Measurements from ENCODE around the gene TCF4. TPM values are rescaled to one million over a fixed set of nuclear protein-coding genes. Genes with fewer than 3 reads are reported as not detected.

The TCF4 gene
- total RNA-seq, 1 donor from 2014 or later = 199 TPM

- Mint-ChIP-seq H3K27me3 (ENCODE audit: unreplicated experiment) (peaks cover 13% of the 10 kb centered on the region), H3K9me3 (ENCODE audit: unreplicated experiment) (peaks cover 12% of the 10 kb centered on the region), H3K27ac (ENCODE audit: unreplicated experiment) (no peak overlapping the region), H3K4me1 (ENCODE audit: low read depth, unreplicated experiment) (peaks cover 55% of the 10 kb centered on the region), H3K4me3 (ENCODE audit: unreplicated experiment) (no peak overlapping the region), H3K36me3 (ENCODE audit: unreplicated experiment) (no peaks in the 10 kb centered on the region)
- no peak for DNase-seq
- no peak for TF ChIP-seq CTCF (IDR thresholded peaks at IDR 0.05; ENCODE audit: partially characterized antibody, unreplicated experiment)
These were observed 160.0 kb downstream of the TCF4 start for GRCh38 chr18:55427951-55428350.

GRCh38 chr18:55425698-55426097 is 162.3 kb downstream of the TCF4 start:
- H3K27me3 Mint-ChIP-seq (ENCODE audit: unreplicated experiment) = peaks cover 13% of the 10 kb centered on the region
- peaks cover 59% of the 10 kb centered on the region for H3K4me1 Mint-ChIP-seq (ENCODE audit: low read depth, unreplicated experiment)
- DNase-seq = no peak
- no peak overlapping the region for H3K4me3 Mint-ChIP-seq (ENCODE audit: unreplicated experiment)
- H3K27ac Mint-ChIP-seq (ENCODE audit: unreplicated experiment) = no peak overlapping the region
- peaks cover 14% of the 10 kb centered on the region for H3K9me3 Mint-ChIP-seq (ENCODE audit: unreplicated experiment)
- no peak for TF ChIP-seq CTCF (IDR thresholded peaks at IDR 0.05; ENCODE audit: partially characterized antibody, unreplicated experiment)
- no peaks in the 10 kb centered on the region for H3K36me3 Mint-ChIP-seq (ENCODE audit: unreplicated experiment)

GRCh38 chr18:55422456-55423180 is 165.4 kb downstream of the TCF4 start:
- H3K9me3 Mint-ChIP-seq (ENCODE audit: unreplicated experiment) = peaks cover 14% of the 10 kb centered on the region
- no peak for TF ChIP-seq CTCF (IDR thresholded peaks at IDR 0.05; ENCODE audit: partially characterized antibody, unreplicated experiment)
- peak; percentile 55 for DNase-seq
- H3K27ac Mint-ChIP-seq (ENCODE audit: unreplicated experiment) = peak overlapping the region; percentile 99
- H3K27me3 Mint-ChIP-seq (ENCODE audit: unreplicated experiment) = peaks cover 13% of the 10 kb centered on the region
- H3K36me3 Mint-ChIP-seq (ENCODE audit: unreplicated experiment) = no peaks in the 10 kb centered on the region
- peak overlapping the region; percentile 65 for H3K4me3 Mint-ChIP-seq (ENCODE audit: unreplicated experiment)
- peaks cover 73% of the 10 kb centered on the region for H3K4me1 Mint-ChIP-seq (ENCODE audit: low read depth, unreplicated experiment)

- Mint-ChIP-seq H3K4me1 (ENCODE audit: low read depth, unreplicated experiment) (peaks cover 79% of the 10 kb centered on the region), H3K36me3 (ENCODE audit: unreplicated experiment) (no peaks in the 10 kb centered on the region), H3K27me3 (ENCODE audit: unreplicated experiment) (peaks cover 13% of the 10 kb centered on the region), H3K4me3 (ENCODE audit: unreplicated experiment) (peak overlapping the region; percentile 74), H3K9me3 (ENCODE audit: unreplicated experiment) (peaks cover 14% of the 10 kb centered on the region), H3K27ac (ENCODE audit: unreplicated experiment) (peak overlapping the region; percentile 85)
- DNase-seq = no peak
- TF ChIP-seq CTCF (IDR thresholded peaks at IDR 0.05; ENCODE audit: partially characterized antibody, unreplicated experiment) = no peak
These were observed 166.2 kb downstream of the TCF4 start for GRCh38 chr18:55421615-55422419.

GRCh38 chr18:55421308-55421614 is 166.7 kb downstream of the TCF4 start:
- H3K4me1 Mint-ChIP-seq (ENCODE audit: low read depth, unreplicated experiment) = peaks cover 82% of the 10 kb centered on the region

More at GRCh38 chr18:55421308-55421614, 166.7 kb downstream of the TCF4 start:
- no peak for TF ChIP-seq CTCF (IDR thresholded peaks at IDR 0.05; ENCODE audit: partially characterized antibody, unreplicated experiment)
- Mint-ChIP-seq H3K27me3 (ENCODE audit: unreplicated experiment) (peaks cover 13% of the 10 kb centered on the region), H3K36me3 (ENCODE audit: unreplicated experiment) (no peaks in the 10 kb centered on the region), H3K27ac (ENCODE audit: unreplicated experiment) (no peak overlapping the region), H3K9me3 (ENCODE audit: unreplicated experiment) (peaks cover 14% of the 10 kb centered on the region), H3K4me3 (ENCODE audit: unreplicated experiment) (no peak overlapping the region)
- DNase-seq = no peak
